T-helper 1 cell treated with Interleukin-12 subunit alpha and Interleukin-12 subunit beta and Interleukin-4 antibody, amounts not matched to agents 30 μg/mL and 1 μg/mL, for 36 hours (primary cell): ENCODE data around the gene NTMT1.
A peak's percentile ranks its signal among the peaks of the same experiment; 100 is the strongest.
"Not testable (repeated sequence)": the region's sequence is repeated elsewhere in the genome, so short reads cannot be mapped to it uniquely, and the experiment has no call there.

Experiments used
- H3K27ac Mint-ChIP-seq: one replicate; pipeline ENCODE4 v1.8.0; 2021; ENCODE audit warnings: mild to moderate bottlenecking, mixed read lengths
- H3K27me3 Mint-ChIP-seq: one replicate; pipeline ENCODE4 v1.8.0; 2021; ENCODE audit warnings: low read depth, mixed read lengths
- H3K36me3 Mint-ChIP-seq: one replicate; pipeline ENCODE4 v1.8.0; 2021; ENCODE audit warnings: low read depth, mixed read lengths
- H3K4me1 Mint-ChIP-seq: one replicate; pipeline ENCODE4 v1.8.0; 2021; ENCODE audit warnings: low read depth, mixed read lengths
- H3K4me3 Mint-ChIP-seq: one replicate; pipeline ENCODE4 v1.8.0; 2021; ENCODE audit warnings: mild to moderate bottlenecking, moderate library complexity, mixed read lengths
- H3K9me3 Mint-ChIP-seq: one replicate; pipeline ENCODE4 v1.8.0; 2021; ENCODE audit warnings: mixed read lengths

Gene NTMT1

DNA sequence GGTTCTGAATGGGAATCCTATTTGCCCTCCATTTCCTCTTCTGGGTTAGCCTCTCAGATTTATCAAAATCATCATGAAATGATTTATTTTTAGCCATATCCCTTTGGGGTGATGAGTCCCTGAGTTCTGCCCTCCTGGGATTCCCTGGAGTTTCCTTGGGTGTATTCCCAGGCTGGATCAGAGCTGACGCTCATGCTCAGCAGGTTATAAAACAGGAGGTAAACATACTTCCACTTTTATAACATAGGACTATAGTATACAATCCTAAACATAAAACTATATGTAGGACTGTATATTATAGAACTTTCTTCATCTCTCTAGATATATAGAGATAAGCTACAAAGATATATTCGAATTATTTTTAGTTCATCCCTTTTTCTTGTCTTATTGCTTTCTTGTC is 35.1 kb downstream of the NTMT1 start:
- no peaks in the 10 kb centered on the region for H3K36me3 Mint-ChIP-seq
- H3K27ac Mint-ChIP-seq: no peak overlapping the region
- H3K9me3 Mint-ChIP-seq: no peaks in the 10 kb centered on the region
- H3K4me1 Mint-ChIP-seq: peaks cover 4% of the 10 kb centered on the region
- H3K4me3 Mint-ChIP-seq: no peak overlapping the region
- H3K27me3 Mint-ChIP-seq: peaks cover 27% of the 10 kb centered on the region

- H3K9me3 Mint-ChIP-seq, H3K4me3 Mint-ChIP-seq, H3K27ac Mint-ChIP-seq, H3K36me3 Mint-ChIP-seq, H3K4me1 Mint-ChIP-seq: not testable (repeated sequence)
- H3K27me3 Mint-ChIP-seq: peaks cover 29% of the 10 kb centered on the region
These were observed 36.3 kb downstream of the NTMT1 start for GRCh38 chr9:129662239-129662638.

DNA sequence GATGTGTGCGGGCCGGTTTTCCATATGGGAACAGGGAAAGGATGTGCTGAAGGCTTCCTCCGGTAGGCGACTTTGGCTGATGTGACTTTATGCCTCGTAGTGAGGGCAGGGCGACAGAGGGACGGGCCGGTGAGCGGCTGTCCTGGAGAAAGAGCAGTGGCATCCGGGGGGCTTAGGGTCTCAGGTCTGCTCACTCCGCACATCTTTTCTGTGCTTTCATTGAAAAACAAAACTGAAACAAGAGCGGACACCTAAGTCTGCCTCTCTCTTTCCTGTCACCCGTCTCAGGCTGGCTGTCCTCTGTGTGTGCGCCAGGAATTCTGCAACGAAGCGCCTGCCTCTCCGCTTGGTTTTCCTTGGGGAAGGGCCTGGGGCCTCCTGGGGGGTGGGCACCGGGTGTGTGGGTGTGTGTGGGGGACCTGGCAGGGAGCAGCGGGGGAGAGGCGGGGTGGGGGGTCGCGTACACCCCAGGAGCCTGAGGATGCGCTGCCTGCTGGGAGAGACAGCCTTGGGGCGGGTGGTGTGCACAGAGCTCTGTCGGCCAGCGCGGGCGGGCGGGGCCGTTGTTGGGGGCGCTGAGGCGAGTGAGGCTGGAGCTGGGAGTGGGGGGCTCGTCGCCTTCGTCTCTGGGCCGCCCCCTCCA is 38.9 kb downstream of the NTMT1 start:
- Mint-ChIP-seq H3K4me1 (peaks cover 4% of the 10 kb centered on the region), H3K27ac (no peak overlapping the region), H3K4me3 (peak overlapping the region; percentile 86), H3K36me3 (no peaks in the 10 kb centered on the region), H3K9me3 (no peaks in the 10 kb centered on the region), H3K27me3 (peaks cover 34% of the 10 kb centered on the region)

DNA sequence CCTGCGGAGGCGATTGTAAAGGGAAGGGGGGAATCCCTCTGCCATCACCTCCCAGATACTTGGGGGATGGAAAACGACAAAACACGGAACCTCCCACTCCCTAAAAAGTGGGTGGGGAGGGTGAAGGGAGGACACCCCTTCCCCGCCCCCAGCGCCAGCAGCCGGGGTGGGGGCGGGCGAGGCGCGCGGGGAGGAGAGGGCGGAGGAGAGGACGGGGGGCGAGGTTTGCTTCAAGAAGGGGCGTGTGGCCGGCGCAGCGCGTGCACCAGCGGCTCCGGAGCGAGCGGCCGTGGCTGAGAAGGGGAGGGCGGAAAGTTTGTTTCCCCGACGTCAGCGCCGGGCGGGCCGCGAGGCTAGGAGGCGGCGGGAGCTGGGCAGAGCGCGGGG is 39.4 kb downstream of the NTMT1 start, which contains the start of gene PRRX2:
Gene PRRX2 (plus strand): TSS at position 259 of the 387 bp plus-strand sequence. CDS start 221 bp downstream, outside the sequence.
- H3K27ac Mint-ChIP-seq: no peak within 1 kb of the TSS
- peaks cover 4% of the 10 kb centered on the region for H3K4me1 Mint-ChIP-seq
- no peaks in the 10 kb centered on the region for H3K9me3 Mint-ChIP-seq
- no peaks in the 10 kb centered on the region for H3K36me3 Mint-ChIP-seq
- peaks cover 34% of the 10 kb centered on the region for H3K27me3 Mint-ChIP-seq
- peak within 1 kb of the TSS; percentile 86 for H3K4me3 Mint-ChIP-seq

DNA sequence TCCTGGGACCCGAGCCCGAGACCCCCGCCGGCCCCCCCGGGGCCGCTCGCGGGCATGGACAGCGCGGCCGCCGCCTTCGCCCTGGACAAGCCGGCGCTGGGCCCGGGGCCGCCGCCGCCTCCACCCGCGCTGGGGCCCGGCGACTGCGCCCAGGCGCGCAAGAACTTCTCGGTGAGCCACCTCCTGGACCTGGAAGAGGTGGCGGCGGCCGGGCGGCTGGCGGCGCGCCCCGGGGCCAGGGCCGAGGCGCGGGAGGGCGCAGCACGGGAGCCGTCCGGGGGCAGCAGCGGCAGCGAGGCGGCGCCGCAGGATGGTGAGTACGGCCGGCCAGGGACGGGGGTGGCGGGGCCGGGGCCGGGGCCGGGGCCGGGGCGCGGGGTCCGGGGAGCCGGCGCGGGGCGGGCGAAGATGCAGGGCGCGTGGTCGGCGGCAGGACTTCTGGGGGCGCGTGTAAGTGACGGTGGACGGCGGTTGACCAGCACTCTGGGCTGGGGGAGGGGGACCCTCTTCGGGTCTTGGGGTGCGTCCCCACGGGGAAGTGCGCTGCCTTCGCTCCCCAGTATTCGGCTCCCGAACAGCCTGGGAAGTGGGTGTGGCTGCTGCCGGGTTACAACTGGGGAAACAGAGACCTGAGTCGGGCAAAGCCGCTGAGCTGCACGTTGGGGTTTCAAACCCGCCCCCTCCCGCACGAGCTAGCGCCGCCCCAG is 40.0 kb downstream of the NTMT1 start:
- Mint-ChIP-seq H3K27ac (no peak overlapping the region), H3K4me1 (peaks cover 4% of the 10 kb centered on the region), H3K4me3 (no peak overlapping the region)

DNA sequence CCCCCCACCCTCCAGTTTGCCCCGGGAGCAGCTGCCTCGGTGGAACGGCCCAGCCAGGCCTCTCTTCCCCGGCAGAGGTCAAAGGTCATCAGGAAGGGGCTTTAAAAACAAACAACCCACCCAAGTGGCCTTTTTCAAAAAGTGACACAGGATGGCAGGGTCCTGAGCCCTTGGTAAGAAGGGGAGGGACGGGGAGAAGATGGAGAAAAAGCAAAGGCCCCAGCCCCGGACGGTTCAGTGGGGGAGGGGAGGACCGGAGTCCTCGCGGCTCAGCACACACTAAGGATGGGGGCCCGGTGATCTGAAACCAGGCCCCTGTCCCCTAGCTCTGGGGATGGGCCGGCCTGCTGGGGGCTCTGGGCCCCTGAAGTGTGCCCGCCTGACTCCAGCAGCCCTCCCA is 40.6 kb downstream of the NTMT1 start:
- H3K36me3 Mint-ChIP-seq: no peaks in the 10 kb centered on the region
- peaks cover 4% of the 10 kb centered on the region for H3K4me1 Mint-ChIP-seq
- H3K27ac Mint-ChIP-seq: no peak overlapping the region
- peaks cover 27% of the 10 kb centered on the region for H3K27me3 Mint-ChIP-seq
- H3K9me3 Mint-ChIP-seq: no peaks in the 10 kb centered on the region
- no peak overlapping the region for H3K4me3 Mint-ChIP-seq

More for the DNA sequence above, 40.0 kb downstream of the NTMT1 start:
- no peaks in the 10 kb centered on the region for H3K9me3 Mint-ChIP-seq
- H3K36me3 Mint-ChIP-seq: no peaks in the 10 kb centered on the region
- H3K27me3 Mint-ChIP-seq: peaks cover 31% of the 10 kb centered on the region

GRCh38 chr9:129667378-129667777 is 41.4 kb downstream of the NTMT1 start:
- Mint-ChIP-seq H3K36me3 (no peaks in the 10 kb centered on the region), H3K9me3 (no peaks in the 10 kb centered on the region), H3K27ac (no peak overlapping the region), H3K4me3 (no peak overlapping the region), H3K4me1 (peaks cover 4% of the 10 kb centered on the region), H3K27me3 (peaks cover 21% of the 10 kb centered on the region)

GRCh38 chr9:129667850-129668249 is 41.9 kb downstream of the NTMT1 start:
- Mint-ChIP-seq H3K27me3 (peaks cover 17% of the 10 kb centered on the region), H3K27ac (no peak overlapping the region), H3K4me1 (peaks cover 4% of the 10 kb centered on the region), H3K4me3 (no peak overlapping the region), H3K9me3 (no peaks in the 10 kb centered on the region), H3K36me3 (no peaks in the 10 kb centered on the region)

- H3K27ac Mint-ChIP-seq: no peak overlapping the region
- no peaks in the 10 kb centered on the region for H3K36me3 Mint-ChIP-seq
- H3K4me1 Mint-ChIP-seq: peaks cover 4% of the 10 kb centered on the region
- H3K27me3 Mint-ChIP-seq: peaks cover 16% of the 10 kb centered on the region
- no peak overlapping the region for H3K4me3 Mint-ChIP-seq
- no peaks in the 10 kb centered on the region for H3K9me3 Mint-ChIP-seq
These were observed 43.3 kb downstream of the NTMT1 start for GRCh38 chr9:129669141-129669718.

GRCh38 chr9:129669946-129670345 is 44.0 kb downstream of the NTMT1 start:
- peaks cover under 1% of the 10 kb centered on the region for H3K4me1 Mint-ChIP-seq
- H3K27me3 Mint-ChIP-seq: peaks cover 9% of the 10 kb centered on the region
- H3K9me3 Mint-ChIP-seq: no peaks in the 10 kb centered on the region
- H3K27ac Mint-ChIP-seq: no peak overlapping the region
- no peaks in the 10 kb centered on the region for H3K36me3 Mint-ChIP-seq
- H3K4me3 Mint-ChIP-seq: no peak overlapping the region

- Mint-ChIP-seq H3K4me1 (no peaks in the 10 kb centered on the region), H3K27me3 (peaks cover 7% of the 10 kb centered on the region), H3K36me3 (no peaks in the 10 kb centered on the region), H3K4me3 (no peak overlapping the region), H3K27ac (no peak overlapping the region), H3K9me3 (no peaks in the 10 kb centered on the region)
These were observed 45.1 kb downstream of the NTMT1 start for GRCh38 chr9:129671065-129671464.

DNA sequence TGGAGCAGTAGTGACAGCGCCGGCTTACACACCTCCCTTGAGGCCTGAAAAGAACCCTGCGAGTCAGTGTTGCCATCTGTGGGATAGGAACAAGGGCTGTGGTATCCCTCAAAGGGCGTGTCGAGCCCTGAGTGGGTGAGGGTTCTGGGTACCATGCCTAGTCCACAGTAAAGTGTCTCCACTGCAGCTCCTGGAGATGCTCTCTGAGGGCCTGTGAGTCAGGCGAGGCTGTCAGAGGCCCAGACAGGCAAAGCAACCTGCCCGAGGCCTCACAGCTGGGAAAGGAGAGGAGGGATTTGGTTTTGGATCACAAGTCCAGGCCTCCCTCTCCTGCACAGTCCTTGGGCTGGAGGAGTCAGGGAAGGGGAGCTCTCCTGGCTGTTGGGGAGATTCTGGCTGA is 45.6 kb downstream of the NTMT1 start:
- Mint-ChIP-seq H3K9me3 (no peaks in the 10 kb centered on the region), H3K4me1 (no peaks in the 10 kb centered on the region), H3K27me3 (peaks cover 7% of the 10 kb centered on the region), H3K36me3 (no peaks in the 10 kb centered on the region), H3K4me3 (no peak overlapping the region), H3K27ac (no peak overlapping the region)

DNA sequence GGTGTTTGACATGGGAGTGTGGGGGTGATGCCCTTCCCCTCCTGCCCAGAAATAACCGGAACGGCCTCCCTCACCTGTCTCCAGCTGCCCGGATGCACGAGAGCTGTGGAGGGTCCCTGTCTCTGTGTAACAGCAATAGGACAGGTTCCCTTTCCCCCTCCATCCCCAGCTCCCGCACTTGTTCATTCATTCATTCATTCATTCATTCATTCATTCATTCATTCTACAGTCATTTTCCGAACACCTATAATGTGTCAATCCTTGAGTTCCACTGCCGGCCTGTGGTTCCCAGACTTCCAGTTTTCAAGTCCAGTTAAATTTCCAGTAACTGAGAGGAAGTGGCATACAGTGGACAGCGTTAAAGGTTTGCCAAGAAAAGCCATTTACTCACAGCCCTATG is 46.7 kb downstream of the NTMT1 start:
- H3K27ac Mint-ChIP-seq: no peak overlapping the region
- no peaks in the 10 kb centered on the region for H3K36me3 Mint-ChIP-seq
- H3K4me3 Mint-ChIP-seq: no peak overlapping the region
- H3K27me3 Mint-ChIP-seq: peaks cover 3% of the 10 kb centered on the region
- no peaks in the 10 kb centered on the region for H3K4me1 Mint-ChIP-seq
- H3K9me3 Mint-ChIP-seq: no peaks in the 10 kb centered on the region

DNA sequence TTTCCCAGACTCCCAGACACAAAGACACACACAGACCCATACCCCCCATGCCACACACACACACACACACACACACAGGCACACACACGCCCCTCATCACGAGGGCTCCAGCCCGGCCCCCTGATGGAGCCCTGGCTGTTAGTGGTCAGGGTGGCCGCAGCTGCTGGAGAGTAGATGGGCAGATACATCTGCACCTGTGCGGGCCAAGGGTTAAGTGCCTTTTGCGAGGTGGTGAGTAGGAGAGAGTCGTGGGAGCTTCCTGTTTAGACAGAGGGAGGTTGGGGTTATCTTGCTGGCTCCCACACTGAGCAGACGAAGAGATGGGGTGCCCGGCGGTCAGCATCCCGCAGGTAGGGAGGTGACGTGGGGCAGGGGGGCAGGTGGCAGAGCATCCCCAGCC is 47.6 kb downstream of the NTMT1 start:
- Mint-ChIP-seq H3K4me1 (no peaks in the 10 kb centered on the region), H3K9me3 (no peaks in the 10 kb centered on the region), H3K27me3 (peaks cover 3% of the 10 kb centered on the region), H3K27ac (no peak overlapping the region), H3K4me3 (no peak overlapping the region), H3K36me3 (no peaks in the 10 kb centered on the region)

DNA sequence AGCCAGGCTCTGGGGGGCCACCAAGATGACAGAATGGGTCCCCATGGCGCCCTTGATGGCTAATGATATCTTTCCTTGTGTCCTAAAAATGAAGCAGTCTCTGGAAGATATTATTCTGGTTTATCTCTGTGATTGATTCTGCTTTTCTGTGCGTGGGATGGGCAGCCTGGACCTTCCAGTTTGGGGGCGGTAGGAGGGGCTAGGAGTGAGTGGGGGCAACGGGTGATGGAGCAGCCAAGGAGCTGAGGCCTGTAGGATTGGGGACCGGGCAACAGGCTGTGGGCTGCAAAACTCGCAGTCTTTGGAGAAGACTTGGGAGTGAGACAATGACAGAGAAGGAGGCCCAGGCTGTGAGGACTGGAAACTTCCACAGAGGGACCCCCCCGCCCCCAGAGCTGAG is 48.3 kb downstream of the NTMT1 start:
- Mint-ChIP-seq H3K27ac (no peak overlapping the region), H3K4me1 (no peaks in the 10 kb centered on the region), H3K27me3 (peaks cover 3% of the 10 kb centered on the region), H3K9me3 (no peaks in the 10 kb centered on the region), H3K36me3 (no peaks in the 10 kb centered on the region), H3K4me3 (no peak overlapping the region)
